ENCODE measurements around the gene AGAP1.

- TF ChIP-seq CTCF (IDR thresholded peaks at IDR 0.05) (no peak), EZH2 (IDR thresholded peaks at IDR 0.05) (no peak)
These were observed 458.1 kb downstream of the AGAP1 start for GRCh38 chr2:235951982-235952381.

Data from neural progenitor cell (in vitro differentiated cells).